GM18519 (cell line): ENCODE data around the gene SPPL3.
"Not testable (repeated sequence)": the region's sequence is repeated elsewhere in the genome, so short reads cannot be mapped to it uniquely, and the experiment has no call there.

Experiments
- ATAC-seq: cut with Tn5 transposase; IDR thresholded peaks from one replicate; pipeline ENCODE4 v1.9.1; 2021; ENCODE audit warnings: mild to moderate bottlenecking, moderate library complexity; ENCODE audit not compliant: unreplicated experiment, low FRiP score

SPPL3 gene

GRCh38 chr12:120735181-120735580, 169.0 kb downstream of the SPPL3 start:
- no peak for ATAC-seq

GRCh38 chr12:120734210-120734609, 169.9 kb downstream of the SPPL3 start:
- ATAC-seq: no peak

DNA sequence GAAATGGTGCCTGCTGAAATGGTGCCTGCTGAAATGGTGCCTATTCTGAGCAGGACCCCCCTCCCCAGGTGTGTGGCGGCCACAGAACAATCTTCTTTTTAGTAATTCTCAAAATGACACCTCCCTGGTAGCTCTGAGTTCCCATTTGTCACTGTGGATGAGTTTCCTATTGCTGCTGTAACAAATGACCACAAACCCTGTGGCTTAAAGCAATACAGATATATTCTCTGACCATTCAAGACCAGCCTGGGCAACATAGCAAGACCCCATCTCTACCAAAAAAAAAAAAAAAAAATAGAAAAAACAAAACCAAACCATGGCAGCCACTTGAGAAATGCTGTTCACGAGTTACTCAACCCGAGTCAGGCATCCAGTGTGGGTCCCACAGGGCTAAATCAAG, 170.6 kb downstream of the SPPL3 start:
- ATAC-seq: no peak

DNA sequence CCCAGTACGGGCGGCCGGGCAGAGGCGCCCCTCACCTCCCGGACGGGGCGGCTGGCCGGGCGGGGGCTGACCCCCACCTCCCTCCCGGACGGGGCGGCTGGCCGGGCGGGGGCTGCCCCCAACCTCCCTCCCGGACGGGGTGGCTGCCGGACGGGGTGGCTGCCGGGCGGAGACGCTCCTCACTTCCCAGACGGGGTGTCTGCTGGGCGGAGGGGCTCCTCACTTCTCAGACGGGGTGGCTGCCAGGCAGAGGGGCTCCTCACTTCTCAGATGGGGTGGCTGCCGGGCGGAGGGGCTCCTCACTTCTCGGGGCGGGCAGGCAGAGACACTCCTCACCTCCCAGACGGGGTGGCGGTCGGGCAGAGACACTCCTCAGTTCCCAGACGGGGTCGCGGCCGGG, 172.0 kb downstream of the SPPL3 start:
- ATAC-seq: not testable (repeated sequence)

DNA sequence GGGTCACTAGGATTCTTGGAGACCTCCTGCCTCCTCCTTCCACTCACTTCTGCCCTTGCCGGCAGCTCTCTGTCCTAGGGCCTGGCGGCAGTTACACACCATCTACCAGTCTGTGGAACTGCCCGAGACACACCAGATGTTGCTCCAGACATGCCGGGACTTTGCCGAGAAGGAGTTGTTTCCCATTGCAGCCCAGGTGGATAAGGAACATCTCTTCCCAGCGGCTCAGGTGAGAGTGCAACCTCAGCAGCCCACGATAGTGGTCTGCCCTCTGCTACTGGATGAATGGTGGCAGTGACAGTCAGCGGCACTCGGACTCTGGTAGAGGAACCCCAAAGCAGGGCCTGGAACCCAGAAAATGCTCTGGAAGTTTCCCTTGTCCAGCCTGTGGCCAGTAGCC, 177.2 kb downstream of the SPPL3 start:
- no peak for ATAC-seq

GRCh38 chr12:120726510-120726793, 177.7 kb downstream of the SPPL3 start:
- no peak for ATAC-seq

- ATAC-seq: peak; percentile 71
These were observed 178.3 kb downstream of the SPPL3 start, which contains the start of gene ACADS for GRCh38 chr12:120725659-120726509. Gene ACADS, plus strand, starts transcription at chr12:120725826. Its CDS starts 60 bp downstream, at chr12:120725886.

DNA sequence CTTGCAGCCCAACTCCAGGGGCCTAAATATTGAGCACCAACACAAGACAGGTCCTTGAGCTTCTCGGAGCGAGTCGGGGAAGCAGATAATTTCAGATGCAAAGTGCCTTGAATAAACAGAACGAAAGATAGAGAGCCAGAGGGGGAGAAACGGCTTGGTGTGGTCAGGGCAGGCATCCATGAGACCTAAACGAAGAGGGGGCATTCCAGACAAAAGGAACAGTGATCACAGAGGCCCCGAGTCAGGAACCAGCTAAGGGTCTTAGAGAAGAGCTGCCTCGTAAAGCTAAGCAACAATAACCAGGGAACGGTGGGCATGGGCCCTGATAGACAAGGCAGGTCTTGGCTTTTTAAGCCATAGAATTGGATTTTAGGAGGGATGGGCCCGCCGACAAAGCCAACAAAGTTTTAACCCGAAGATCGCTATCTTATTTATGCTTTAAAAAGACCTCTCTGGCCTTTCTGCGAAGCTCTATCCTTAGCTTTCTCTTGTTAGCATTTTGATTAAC, 179.0 kb downstream of the SPPL3 start:
- no peak for ATAC-seq

- ATAC-seq: no peak
These were observed 179.4 kb downstream of the SPPL3 start for GRCh38 chr12:120724720-120725119.

DNA sequence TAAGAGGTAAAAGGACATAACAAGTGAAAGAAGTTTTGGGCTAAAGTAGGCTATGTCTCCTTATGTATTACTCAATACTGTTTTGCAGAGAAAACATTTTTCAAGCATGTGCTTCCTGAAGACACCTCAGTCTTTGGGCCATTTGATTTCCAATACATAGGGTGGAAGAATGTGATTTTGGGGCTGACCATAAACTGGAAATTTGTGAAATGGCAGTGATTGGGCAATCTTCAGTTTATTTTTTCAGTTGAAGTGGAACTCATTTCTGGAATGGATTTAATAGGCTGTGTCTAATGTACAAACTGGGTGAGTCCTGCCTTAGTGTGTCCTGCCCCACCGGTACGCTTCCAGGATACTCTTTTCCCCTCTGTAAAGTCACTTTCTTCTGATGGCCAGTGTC, 181.4 kb downstream of the SPPL3 start:
- no peak for ATAC-seq

GRCh38 chr12:120721866-120722265, 182.3 kb downstream of the SPPL3 start:
- no peak for ATAC-seq

DNA sequence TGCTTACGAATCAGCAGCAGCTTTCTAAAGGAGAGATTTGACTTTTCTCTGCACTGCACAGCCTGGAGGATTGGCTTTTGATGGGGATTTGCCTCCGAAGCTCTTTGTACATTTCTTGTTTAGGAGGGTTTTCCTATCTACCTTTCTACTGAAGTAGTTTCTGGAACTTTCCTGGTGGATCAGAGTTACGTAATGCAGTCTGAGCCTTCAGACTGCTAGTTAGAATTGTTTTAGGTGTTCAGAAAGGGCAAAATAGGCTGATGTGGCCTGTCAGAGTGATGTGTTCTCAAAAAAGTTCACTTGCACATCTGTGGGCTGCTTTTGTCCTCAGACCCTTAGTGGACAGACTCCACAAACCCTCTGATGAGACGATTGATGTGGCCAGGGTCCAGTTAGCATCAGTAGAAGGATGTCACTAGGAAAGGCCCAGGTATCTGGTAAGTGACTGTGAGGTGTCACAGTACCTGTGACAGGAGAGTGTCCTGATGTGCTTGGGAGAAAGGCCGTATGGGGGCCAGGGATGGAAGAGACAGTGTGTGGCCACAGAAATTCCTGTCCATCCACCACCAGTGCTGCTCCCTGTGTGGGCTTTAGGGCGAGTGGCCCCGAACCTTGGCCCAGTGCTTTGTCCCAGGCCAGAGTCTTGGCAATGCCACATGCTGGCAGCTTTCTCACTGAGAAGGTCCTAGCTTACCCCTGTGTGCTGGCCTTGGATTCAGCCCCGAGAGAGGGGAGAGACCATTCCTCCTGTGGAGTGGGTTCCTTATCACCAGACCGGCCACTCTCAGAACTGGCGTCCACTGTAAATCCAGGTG, 183.0 kb downstream of the SPPL3 start:
- ATAC-seq: no peak

GRCh38 chr12:120720234-120720986, 183.7 kb downstream of the SPPL3 start:
- ATAC-seq: no peak

- no peak for ATAC-seq
These were observed 184.5 kb downstream of the SPPL3 start for GRCh38 chr12:120719496-120720233.

DNA sequence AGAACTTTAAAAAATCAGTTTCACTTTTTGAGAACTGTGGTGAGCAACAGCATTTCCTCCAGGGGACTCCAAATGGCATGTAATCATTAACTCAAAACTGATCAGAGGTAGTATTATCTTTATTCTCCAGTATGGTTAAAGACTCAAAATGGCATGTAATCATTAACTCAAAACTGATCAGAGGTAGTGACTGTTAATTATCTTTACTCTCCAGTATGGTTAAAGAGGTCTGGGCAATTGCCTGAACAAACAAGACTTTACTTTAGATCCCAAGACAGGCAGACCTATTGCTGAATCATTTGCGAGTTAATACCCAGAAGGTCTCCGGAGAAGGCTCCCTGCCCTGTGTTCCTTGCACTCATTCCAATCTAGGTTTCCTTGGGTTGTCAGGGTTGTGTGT, 185.1 kb downstream of the SPPL3 start:
- ATAC-seq: no peak

GRCh38 chr12:120718055-120718454, 186.1 kb downstream of the SPPL3 start:
- ATAC-seq: no peak

- no peak for ATAC-seq
These were observed 190.2 kb downstream of the SPPL3 start for GRCh38 chr12:120713861-120714482.

- no peak for ATAC-seq
These were observed 191.5 kb downstream of the SPPL3 start for GRCh38 chr12:120712610-120713009.
